A204.1 (cell line): ENCODE results near the gene UACA.
"Not testable (repeated sequence)": the region's sequence is repeated elsewhere in the genome, so short reads cannot be mapped to it uniquely, and the experiment has no call there.

Source experiments
- FAIRE-seq: peaks from 2 replicates; lab custom pipeline; 2012; peaks lifted over from hg19 to GRCh38; lab: Jason Lieb, UNC

The UACA gene

DNA sequence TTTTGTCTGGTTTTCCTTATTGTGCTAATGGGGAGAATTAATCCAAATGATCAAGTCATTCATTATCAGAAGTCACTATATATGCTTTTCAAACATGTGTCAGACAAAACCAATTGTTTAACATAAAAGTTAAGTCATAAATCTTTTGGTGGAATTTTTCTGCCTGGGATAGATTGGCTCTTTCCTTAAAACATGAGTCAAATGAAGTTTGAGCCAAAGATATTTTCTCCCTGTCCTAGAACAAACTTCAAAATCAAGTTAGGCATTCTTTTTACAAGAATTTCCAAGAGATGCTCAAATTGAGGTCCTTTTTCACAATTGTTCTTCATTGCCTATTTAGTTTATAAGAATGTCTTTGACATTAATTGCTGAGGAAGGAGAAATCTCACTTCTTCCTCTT is 138.3 kb downstream of the UACA start:
- FAIRE-seq, result no peak

DNA sequence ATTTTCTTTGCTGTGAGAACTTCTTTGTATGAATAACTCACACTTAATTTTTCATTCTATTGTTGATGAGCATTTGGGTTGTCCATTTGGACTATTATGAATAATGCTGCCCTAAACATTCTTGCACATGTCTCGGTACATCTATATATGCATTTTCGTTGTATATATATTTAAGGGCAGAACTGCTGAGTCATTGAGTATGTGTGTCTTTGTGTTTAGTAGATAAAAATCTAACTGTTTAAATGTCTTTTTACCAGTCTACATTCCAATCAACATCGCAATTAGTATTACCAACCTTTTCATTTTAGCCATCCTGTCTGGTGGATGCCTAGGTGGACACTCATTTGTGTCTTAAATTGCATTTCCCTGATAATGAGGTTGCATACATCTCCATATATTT is 144.4 kb downstream of the UACA start:
- FAIRE-seq, result no peak

DNA sequence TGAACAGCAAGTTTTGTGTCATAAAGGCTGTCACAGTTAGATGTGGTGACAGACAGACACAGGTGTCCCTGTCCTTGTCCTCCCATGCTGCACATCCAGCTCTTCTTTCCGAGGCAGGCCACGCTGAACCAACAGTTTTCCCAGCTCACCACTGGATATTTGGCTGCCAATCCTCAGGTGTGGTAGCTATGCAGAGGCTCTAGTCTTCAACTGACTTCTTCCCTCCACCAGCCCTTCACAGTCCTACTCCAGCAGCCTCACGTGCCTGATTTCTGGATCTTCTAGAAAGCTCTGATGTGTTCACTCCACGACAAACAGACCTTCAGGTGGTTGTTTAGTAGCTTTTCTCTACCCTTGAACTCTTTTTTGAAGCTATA is 145.5 kb downstream of the UACA start:
- FAIRE-seq, result no peak

DNA sequence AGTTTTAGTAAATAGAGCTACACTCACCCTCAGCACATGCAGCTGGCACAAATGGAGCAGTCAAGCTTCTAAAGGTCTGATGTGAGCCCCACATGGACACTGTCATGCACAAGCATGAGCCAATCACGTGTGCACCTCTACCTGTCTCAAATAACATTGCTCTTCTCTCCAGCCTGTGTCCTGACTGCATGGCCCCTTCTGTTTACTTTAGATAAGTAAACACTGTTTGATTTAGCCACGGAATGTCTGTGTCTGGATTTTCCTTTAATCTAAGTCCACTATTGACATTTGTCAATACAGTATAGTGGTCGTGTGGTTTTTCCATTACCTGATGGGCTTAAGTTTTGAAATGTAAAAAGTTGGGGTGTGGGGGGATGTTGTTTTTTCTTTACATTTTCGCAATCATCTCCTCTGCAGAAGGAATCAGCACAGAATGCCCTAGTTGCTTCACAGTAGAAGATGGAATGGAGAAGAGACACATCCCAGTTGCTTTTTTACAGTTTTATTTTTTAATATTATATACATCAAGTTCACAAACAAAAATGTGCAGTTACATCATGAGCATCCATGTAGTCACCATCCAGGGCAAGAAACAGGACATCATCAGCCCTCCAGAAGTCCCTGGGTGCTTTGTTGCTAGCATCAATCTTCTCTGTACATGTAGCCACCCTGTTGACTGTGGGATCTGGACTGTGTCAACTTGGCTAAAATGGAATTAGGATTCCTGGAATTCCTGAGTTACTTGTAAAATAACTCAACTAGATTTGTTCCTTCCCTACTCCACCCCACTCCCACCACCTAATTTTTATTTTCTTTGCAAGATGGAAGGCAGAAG is 146.1 kb downstream of the UACA start:
- no peak for FAIRE-seq

DNA sequence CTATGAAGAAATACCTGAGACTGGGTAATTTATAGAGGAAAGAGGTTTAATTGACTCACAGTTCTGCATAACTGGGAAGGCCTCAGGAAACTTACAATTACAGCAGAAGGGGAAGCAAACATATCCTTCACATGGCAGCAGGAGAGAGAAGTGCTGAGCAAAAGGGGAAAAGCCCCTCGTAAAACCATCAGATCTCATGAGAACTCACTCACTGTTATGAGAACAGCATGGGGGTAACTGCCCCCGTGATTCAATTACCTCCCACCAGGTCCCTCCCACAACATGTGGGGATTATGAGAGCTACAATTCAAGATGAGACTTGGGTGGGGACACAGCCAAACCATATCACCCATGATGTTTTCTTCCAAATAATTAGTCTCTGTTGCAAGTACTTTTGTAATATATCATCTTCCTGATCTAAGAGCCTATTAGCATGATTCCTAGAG is 147.0 kb downstream of the UACA start:
- FAIRE-seq, result not testable (repeated sequence)

DNA sequence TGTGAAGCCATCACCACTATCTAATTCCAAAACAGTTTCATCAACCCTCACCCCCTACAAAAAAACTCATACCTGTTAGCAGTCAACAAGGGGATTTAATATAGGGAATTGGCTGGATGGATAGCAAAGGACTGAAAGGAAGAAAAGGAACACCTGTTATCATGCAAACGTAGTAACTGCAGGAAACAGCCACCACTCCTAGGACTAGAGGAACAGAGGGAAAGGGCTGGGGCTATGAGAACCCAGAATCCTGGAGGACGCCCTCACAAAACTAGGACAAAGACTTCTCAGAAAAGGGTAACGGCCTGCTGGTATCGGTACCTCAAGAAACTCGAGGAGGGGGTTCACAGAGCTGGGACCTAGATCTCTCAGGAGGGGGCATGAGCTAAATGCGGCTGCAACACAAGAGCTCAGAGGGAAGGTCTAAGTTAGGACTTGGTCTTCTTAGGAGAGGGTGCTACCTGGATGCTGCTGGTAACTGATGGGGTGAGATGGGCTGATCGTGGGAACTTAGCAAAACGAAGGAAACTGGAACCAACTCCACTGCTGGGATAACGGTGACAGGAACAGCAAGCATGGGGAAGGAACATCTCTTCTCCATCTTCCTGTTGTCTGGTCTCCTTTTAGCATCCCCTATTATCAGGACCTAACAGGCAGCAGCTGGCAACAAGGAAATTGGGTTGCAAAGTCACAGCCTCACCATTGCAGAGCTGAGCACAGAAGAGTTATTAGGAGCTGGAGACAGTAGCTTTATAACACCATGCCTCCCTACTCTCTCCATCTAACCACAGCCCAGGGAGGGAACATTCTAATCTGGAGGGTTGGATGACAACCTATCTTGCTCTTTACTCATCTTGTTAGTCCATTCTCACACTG is 147.7 kb downstream of the UACA start:
- no peak for FAIRE-seq

DNA sequence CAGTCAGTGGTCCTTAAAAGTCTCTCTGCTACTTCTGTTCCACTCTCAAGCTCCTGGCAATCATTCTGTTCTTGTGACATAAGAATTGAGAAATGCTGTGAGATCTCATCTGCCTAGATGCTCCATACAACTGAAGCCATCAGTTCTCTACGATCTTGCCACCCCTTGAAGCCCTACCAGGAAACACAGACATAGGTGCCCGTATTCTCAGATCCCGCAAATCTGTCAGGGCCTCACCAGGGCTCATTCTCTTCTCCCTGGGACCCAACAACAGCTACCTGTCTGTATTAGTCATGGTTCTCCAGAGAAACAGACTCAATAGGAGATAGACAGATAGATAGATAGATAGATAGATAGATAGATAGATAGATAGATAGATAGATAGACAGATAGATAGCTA is 149.1 kb downstream of the UACA start:
- FAIRE-seq, result no peak

DNA sequence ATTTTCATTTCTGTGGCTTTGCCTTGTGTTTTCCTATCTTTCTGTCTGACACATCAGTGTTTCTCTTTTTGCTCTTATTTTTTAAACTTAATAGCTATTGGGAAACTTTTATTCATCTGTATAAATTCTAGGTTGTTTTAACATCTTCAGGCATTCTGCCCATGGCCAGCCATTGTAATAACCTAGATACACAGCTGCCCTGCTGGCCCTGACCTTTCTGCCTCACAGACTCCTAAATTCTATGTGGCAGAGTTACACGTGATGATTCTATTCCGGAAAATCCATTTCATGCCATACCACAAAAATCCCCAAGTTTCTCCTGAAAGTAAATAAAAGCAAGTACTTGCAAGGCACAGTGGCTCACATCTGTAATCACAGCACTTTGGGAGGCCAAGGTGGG is 150.1 kb downstream of the UACA start:
- no peak for FAIRE-seq

DNA sequence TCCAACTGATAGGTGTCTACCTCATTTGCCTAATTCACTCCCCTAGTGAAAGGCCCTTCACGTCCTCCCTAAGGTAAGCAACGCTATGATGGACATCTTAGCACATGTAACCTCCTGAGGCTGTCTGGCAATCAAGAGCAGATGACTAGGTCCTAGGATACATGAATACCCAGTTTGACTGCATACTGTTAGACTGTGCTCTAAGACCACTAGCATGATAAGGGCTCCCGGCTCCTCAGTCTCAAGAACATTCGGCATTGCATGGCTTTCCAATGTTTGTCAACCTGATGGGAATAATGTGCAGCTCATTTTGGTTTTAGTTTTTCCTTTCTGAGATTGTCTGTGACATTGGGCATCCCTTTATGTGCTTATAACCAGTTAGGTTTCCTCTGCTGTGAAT is 152.1 kb downstream of the UACA start:
- no peak for FAIRE-seq

DNA sequence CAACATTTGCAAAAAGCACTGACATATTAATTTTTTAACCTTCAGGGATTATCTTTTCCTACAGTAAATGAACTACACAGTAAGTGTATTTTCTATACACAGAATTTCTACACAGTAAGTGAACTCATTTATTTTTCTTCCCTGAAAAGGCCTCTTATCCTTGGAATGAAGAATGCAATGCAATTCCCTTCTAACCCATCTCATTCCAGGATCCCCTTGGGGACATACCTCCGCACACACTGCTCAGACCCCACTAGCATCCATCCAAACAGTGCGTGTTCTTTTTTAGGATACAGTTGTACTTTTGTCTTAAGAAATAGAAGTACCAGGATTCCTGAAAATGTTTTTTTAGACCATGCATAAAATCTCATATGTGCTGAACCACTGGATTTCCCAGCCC is 152.8 kb downstream of the UACA start:
- FAIRE-seq, result no peak

DNA sequence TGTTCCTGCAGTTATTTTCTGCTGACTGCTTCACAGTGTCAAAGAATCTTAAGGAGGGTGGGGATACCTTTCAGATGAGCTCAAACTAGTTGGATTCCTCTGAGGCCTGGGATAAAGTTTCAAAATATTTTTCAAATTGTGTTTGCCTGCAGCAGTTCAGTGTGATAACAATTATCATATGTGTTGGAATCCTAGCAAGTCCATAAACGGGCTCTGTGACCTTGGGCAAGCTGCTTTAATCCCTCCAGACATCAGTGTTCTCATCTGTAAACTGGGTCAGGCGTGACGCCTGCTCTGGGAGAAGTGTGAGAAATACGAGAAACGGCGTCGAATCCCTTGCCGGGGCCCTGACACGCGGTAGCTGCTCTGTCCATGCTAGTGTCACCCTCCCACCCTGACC is 153.5 kb downstream of the UACA start:
- FAIRE-seq, result no peak

DNA sequence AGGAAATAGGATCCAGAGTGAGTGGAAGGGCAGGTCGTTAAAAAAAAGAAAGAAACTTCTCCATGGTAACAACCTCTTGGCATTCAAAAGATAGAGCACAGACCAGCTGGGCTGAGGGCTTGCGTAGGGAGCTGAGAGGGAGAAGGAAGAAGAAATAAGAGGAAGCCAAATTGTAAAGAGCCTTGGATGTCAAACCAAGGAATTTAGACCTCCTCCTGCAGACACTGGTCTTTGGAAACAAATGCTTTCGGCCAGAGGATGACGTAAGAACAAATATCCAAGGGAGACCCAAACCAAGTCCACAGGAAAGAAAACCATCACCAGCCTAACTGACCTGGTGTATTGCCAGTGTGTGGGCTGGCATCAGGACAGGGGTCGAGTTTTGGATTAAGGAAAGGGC is 155.2 kb downstream of the UACA start:
- no peak for FAIRE-seq

DNA sequence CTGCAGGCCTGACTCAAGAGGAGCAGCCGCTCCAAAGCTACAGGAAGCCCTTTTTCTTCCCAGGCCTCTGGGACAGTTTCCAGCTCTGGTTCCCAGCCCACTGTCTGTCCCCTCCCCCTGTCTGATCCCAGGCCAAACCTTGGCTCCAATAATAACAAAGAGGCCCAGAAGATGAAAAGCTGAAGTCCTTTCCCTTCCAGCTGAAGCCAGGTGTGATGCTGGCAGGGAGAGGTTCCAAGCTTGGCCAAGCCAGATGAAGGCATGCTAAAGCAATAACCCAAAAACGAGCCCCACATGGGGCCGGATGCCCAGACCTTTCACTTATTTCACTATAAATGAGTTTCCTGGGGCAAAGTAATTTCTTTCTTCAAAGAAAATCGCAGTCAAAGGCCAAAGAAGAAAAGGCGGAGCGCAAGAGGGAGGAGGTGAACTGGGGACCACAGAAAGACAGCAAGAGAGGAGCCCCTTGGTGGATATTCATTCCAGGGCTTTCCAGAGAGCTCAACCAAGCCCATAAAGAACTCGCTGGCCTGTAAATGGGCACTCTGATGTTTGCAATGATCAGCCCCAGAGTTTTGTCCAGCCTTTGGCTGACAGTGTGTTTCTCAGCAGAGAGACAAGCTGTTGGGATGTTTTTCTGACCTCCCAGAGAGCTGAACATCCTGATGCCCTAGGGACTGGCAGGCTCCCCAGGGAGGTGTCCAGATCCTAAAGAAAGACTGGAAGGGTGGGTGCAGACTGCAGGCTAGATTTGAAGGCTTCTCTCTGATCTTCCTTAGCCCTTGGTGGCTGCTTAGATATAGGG is 157.6 kb downstream of the UACA start:
- no peak for FAIRE-seq

DNA sequence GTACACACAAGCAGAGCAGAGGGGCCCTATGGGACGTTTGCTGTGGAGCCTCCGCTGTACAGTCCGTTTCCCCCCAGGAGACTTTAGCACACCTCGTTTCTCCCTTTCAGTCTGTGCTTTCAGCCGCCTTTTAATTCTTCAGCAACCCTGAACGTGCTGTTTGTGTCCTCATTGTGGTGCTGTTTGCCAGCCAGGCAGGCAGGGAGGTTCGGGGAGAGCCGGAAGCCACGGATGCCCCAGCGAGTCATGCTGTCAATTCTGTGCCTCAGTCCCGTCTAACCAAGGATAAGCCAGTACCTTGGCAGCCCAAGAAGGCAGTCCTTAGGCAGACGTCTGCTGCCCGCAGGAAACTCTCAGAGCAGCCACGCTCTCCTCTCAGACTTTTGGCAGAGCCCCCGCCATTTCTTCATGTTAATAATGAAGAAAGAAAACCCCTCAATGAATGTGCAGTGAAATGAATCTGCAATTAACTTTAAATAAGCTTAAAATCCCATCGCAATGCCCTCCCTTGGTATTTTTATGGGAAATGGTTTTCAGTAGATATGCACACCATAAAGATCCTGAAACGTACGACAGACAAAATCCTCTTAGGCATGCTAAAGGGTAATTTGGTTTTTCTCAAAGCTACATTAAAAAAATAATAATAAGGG is 158.6 kb downstream of the UACA start:
- FAIRE-seq, result no peak
